GM18502 (cell line): ENCODE results near the gene HECTD3.
"Not testable (repeated sequence)": the region's sequence is repeated elsewhere in the genome, so short reads cannot be mapped to it uniquely, and the experiment has no call there.

Source experiments
- ATAC-seq: cut with Tn5 transposase; IDR thresholded peaks from one replicate; pipeline ENCODE4 v1.9.1; 2021; ENCODE audit warnings: mild to moderate bottlenecking; ENCODE audit not compliant: unreplicated experiment, poor library complexity

HECTD3 gene

GRCh38 chr1:44995467-44996238, 15.5 kb downstream of the HECTD3 start:
- no peak for ATAC-seq

GRCh38 chr1:44994309-44994898, 16.7 kb downstream of the HECTD3 start:
- no peak for ATAC-seq

GRCh38 chr1:44988531-44989156, 22.5 kb downstream of the HECTD3 start:
- ATAC-seq = no peak

GRCh38 chr1:44985747-44986359, 25.3 kb downstream of the HECTD3 start:
- ATAC-seq = no peak

- ATAC-seq = not testable (repeated sequence)
Observed at GRCh38 chr1:44977372-44977771, 33.8 kb downstream of the HECTD3 start.

GRCh38 chr1:44976252-44976651, 34.9 kb downstream of the HECTD3 start:
- ATAC-seq = no peak

- no peak for ATAC-seq
Observed at GRCh38 chr1:44973645-44974044, 37.5 kb downstream of the HECTD3 start.

GRCh38 chr1:44970317-44970716, 40.8 kb downstream of the HECTD3 start:
- ATAC-seq = no peak

- ATAC-seq = no peak
Observed at GRCh38 chr1:44964396-44964795, 46.7 kb downstream of the HECTD3 start.

- ATAC-seq = no peak
Observed at GRCh38 chr1:44962729-44963128, 48.4 kb downstream of the HECTD3 start.

GRCh38 chr1:44962022-44962421, 49.1 kb downstream of the HECTD3 start:
- ATAC-seq = not testable (repeated sequence)

GRCh38 chr1:44957566-44957965, 53.6 kb downstream of the HECTD3 start:
- not testable (repeated sequence) for ATAC-seq

GRCh38 chr1:44956077-44956476, 55.0 kb downstream of the HECTD3 start:
- ATAC-seq = not testable (repeated sequence)
